Body of pancreas (tissue), 4 donors: ENCODE results near the gene PDIA5. TPM values are rescaled to one million over a fixed set of nuclear protein-coding genes. Genes with fewer than 3 reads are reported as not detected.

Experiments used
- ATAC-seq: fragments of 150-250 bp; one replicate; pipeline ENCODE4 v1.9.1; 2016
- DNase-seq, 4 donors: peaks; one replicate each; pipeline ENCODE4 v3.0.0-alpha.2; 2019
- H3K27ac ChIP-seq, 4 donors: fragments of 200-600 bp; sonication (generic); 1 replicate in 3 of 4; 2 replicates in 1 of 4; pipeline versions ENCODE4 v1.5.1 to v1.6.1; 2016 to 2019; ENCODE audit warnings: mild to moderate bottlenecking in 1 of 4, mixed read lengths in 1 of 4, moderate library complexity in 1 of 4
- H3K27me3 ChIP-seq, 2 donors: fragments of 200-600 bp; sonication (generic); one replicate each; pipeline ENCODE4 v1.6.0; 2016; ENCODE audit warnings: mild to moderate bottlenecking in 1 of 2
- H3K36me3 ChIP-seq, 2 donors: fragments of 200-600 bp; sonication (generic); replicated peaks in 1 of 2; 2 replicates each; pipeline ENCODE4 v1.5.1; 2016; ENCODE audit warnings: low read depth in 2 of 2; ENCODE audit not compliant: insufficient read depth in 1 of 2
- H3K4me1 ChIP-seq: fragments of 200-600 bp; sonication (generic); one replicate; pipeline ENCODE4 v1.6.0; 2016
- H3K4me3 ChIP-seq, 2 donors: fragments of 200-600 bp; sonication (generic); 1 replicate in 1 of 2; 2 replicates in 1 of 2; pipeline ENCODE4 v1.5.1; 2016 to 2019
- H3K9me3 ChIP-seq, 3 donors: fragments of 200-600 bp; sonication (generic); 1 replicate in 2 of 3; 2 replicates in 1 of 3; pipeline ENCODE4 v1.5.1; 2016
- CTCF ChIP-seq, 7 experiments: fragments of 450-650 bp in 4 of 7; fragments of 200-600 bp in 3 of 7; sonication (generic) in 3 of 7; IDR thresholded peaks; one replicate each; pipeline ENCODE4 v1.5.1; 2016 to 2019; ENCODE audit warnings: antibody characterized with exemption in 7 of 7
- POLR2A ChIP-seq, 3 donors: fragments of 450-650 bp; IDR thresholded peaks; one replicate each; pipeline ENCODE4 v1.6.1; 2016; ENCODE audit warnings: antibody characterized with exemption in 3 of 3, mild to moderate bottlenecking in 2 of 3
- WGBS, 2 donors: methylation state at CpG; one replicate each; pipeline ENCODE4 v1.1.5; 2017; 5-methylcytosine and 5-hydroxymethylcytosine counted together
- intact Hi-C: fragments of 100-400 bp; cut with DNase I; formaldehyde crosslinking; loops from one replicate; pipeline ENCODE4 v1.15.1; 2023
- total RNA-seq, 2 donors: library from RNA; depleted of rRNA; stranded (reverse); fragments of >200 nt; gene quantifications; one replicate each; pipeline ENCODE4 v1.1.0, GENCODE V29; 2016

PDIA5 gene
- total RNA-seq, 2 donors from 2014 or later, result 28.8 to 73.2 TPM

- ATAC-seq (no peak), DNase-seq (no peak)
- intact Hi-C loops, result no loop called here
- H3K4me1 ChIP-seq, result no peaks in the 10 kb centered on the region
- no peaks in the 10 kb centered on the region for H3K27me3 ChIP-seq
- H3K36me3 ChIP-seq, result no peaks in the 10 kb centered on the region
- 84 to 88% methylated on average over 6 of the region's 6 CpGs for WGBS, 2 donors
- H3K27ac ChIP-seq, result no peak overlapping the region
- no peak overlapping the region for H3K4me3 ChIP-seq
- TF ChIP-seq POLR2A (IDR thresholded peaks at IDR 0.05), result no peak
- no peak for TF ChIP-seq CTCF (IDR thresholded peaks at IDR 0.05)
- no peaks in the 10 kb centered on the region for H3K9me3 ChIP-seq
Measured at GRCh38 chr3:123188058-123188457, 121.2 kb downstream of the PDIA5 start.

GRCh38 chr3:123193448-123194101, 126.8 kb downstream of the PDIA5 start:
- 65 to 79% methylated on average over 5 of the region's 5 CpGs for WGBS, 2 donors

GRCh38 chr3:123194552-123194951, 127.7 kb downstream of the PDIA5 start:
- 34 to 54% methylated on average over 10 of the region's 10 CpGs for WGBS, 2 donors
- intact Hi-C loops, result no loop called here

More at GRCh38 chr3:123193448-123194101, 126.8 kb downstream of the PDIA5 start:
- Histone ChIP-seq H3K27ac (no peak overlapping the region), H3K4me1 (no peaks in the 10 kb centered on the region), H3K27me3 (no peaks in the 10 kb centered on the region), H3K4me3 (no peak overlapping the region), H3K36me3 (no peaks in the 10 kb centered on the region), H3K9me3 (no peaks in the 10 kb centered on the region)
- ATAC-seq (no peak), DNase-seq (no peak)
- TF ChIP-seq CTCF (IDR thresholded peaks at IDR 0.05), result no peak
- TF ChIP-seq POLR2A (IDR thresholded peaks at IDR 0.05), result no peak
- intact Hi-C loops, result no loop called here

GRCh38 chr3:123198372-123198771, 131.5 kb downstream of the PDIA5 start:
- 91 to 96% methylated on average over 1 of the region's 1 CpG for WGBS, 2 donors
- DNase-seq (no peak), ATAC-seq (no peak)
- Histone ChIP-seq H3K27me3 (no peaks in the 10 kb centered on the region), H3K36me3 (no peaks in the 10 kb centered on the region), H3K9me3 (no peaks in the 10 kb centered on the region), H3K4me1 (peaks cover 18% of the 10 kb centered on the region), H3K4me3 (no peak overlapping the region), H3K27ac (no peak overlapping the region)
- TF ChIP-seq POLR2A (IDR thresholded peaks at IDR 0.05) (no peak), CTCF (IDR thresholded peaks at IDR 0.05) (no peak)
- intact Hi-C loops, result no loop called here

More at GRCh38 chr3:123194552-123194951, 127.7 kb downstream of the PDIA5 start:
- TF ChIP-seq CTCF (IDR thresholded peaks at IDR 0.05) (peak; percentile 7 to 27 (median 17)), POLR2A (IDR thresholded peaks at IDR 0.05) (no peak)
- Histone ChIP-seq H3K4me3 (no peak overlapping the region), H3K4me1 (no peaks in the 10 kb centered on the region), H3K36me3 (no peaks in the 10 kb centered on the region), H3K9me3 (no peaks in the 10 kb centered on the region), H3K27me3 (no peaks in the 10 kb centered on the region), H3K27ac (no peak overlapping the region)
- DNase-seq, result peak in 3 of 4 donors; percentile 8 to 25 (median 18)
- ATAC-seq, result no peak

- ATAC-seq (peak; percentile 2), DNase-seq (no peak)
- no peaks in the 10 kb centered on the region for H3K27me3 ChIP-seq
- H3K27ac ChIP-seq, result peak overlapping the region; percentile 84 to 94 (median 92)
- peaks cover 22% of the 10 kb centered on the region for H3K4me1 ChIP-seq
- no peaks in the 10 kb centered on the region for H3K36me3 ChIP-seq
- H3K9me3 ChIP-seq, result no peaks in the 10 kb centered on the region
- WGBS, 2 donors, result 1 to 3% methylated on average over 6 of the region's 6 CpGs
- H3K4me3 ChIP-seq, result peak overlapping the region in 1 of 2 donors; percentile 93
- no peak for TF ChIP-seq POLR2A (IDR thresholded peaks at IDR 0.05)
- no peak for TF ChIP-seq CTCF (IDR thresholded peaks at IDR 0.05)
- intact Hi-C loops, result no loop called here
Measured at GRCh38 chr3:123201223-123201556, 134.4 kb downstream of the PDIA5 start.
